Activated T-cell treated with anti-CD3 and anti-CD28 coated beads for 4 hours (primary cell): Measurements from ENCODE around the gene TRMT13.
A peak's percentile ranks its signal among the peaks of the same experiment; 100 is the strongest.

ENCODE experiments used
- DNase-seq: peaks from one replicate; pipeline ENCODE4 v3.0.0-alpha.2; 2020

Gene TRMT13

DNA sequence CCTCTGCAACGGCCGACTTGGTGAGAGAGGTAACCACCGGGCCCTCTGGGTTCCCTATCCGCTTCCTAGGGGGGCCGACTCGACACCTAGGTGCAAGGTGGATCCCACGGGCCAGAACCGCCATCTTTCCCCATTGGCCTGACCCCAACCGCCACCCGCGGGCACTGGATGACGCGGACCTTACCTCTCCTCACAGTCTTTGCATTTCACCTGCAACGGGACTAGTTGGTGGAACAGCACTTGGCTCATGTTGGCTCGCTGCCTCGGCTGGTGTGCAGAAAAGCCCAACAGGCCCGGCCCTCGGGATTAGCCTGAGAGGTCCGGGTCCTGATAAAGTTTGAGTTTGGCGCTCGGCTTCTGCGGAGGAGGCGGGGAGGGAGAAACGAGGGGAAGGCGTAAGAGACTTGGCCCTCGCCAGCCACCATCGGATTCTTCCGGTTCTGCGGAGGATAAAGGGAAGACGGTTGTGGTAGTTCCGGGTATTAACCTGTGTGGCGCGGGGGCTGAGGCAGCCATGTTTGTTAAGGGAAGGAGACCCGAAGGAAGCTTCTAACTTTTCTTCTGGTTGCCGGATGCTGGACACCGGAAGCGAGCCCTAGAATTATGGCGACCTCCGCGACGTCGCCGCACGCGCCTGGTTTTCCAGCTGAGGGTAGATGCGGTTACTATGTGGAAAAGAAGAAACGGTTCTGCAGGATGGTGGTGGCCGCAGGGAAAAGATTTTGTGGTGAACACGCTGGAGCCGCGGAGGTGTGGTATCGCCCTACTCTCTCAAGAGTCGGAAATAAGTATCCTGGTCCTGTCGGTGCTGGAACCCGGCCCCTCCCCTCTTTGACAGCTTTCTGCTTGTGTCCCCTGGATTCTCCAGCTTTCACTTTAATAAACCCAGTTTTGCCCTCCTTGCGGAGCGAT lies at the start of gene TRMT13, which contains the start of gene SASS6:
TRMT13 (plus strand) TSS at position 598 of the 912 bp plus-strand sequence; CDS start at position 604, 6 bp downstream.
SASS6 (minus strand) TSS at position 365 of the 912 bp plus-strand sequence; CDS start at position 249, 116 bp downstream.
- peak; percentile 89 for DNase-seq

GRCh38 chr1:100087396-100087795 lies 45.6 kb upstream of the TRMT13 start:
- no peak for DNase-seq

- no peak for DNase-seq
Measured at GRCh38 chr1:100089082-100089481, 43.9 kb upstream of the TRMT13 start.

DNA sequence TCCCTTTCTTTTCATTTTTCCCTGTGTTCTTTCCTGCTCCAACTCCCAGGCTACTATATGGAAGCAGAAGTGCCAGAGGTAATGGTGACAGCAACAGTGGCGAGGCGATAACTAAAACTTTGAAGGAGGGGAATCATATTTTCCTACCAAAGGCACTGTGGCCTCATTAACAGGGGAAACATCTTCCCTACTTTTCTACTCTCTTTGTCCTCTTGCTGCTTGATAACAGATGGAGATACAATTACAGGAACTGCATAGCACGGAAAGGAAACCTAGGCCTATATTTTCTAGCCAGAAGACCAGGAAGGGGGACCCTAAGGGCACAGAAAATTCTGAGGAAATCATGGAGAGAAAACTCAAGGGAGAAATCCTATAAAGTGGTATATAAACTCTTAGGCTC lies 42.5 kb upstream of the TRMT13 start:
- DNase-seq: no peak

- DNase-seq: no peak
Measured at GRCh38 chr1:100100202-100100601, 32.8 kb upstream of the TRMT13 start.

DNA sequence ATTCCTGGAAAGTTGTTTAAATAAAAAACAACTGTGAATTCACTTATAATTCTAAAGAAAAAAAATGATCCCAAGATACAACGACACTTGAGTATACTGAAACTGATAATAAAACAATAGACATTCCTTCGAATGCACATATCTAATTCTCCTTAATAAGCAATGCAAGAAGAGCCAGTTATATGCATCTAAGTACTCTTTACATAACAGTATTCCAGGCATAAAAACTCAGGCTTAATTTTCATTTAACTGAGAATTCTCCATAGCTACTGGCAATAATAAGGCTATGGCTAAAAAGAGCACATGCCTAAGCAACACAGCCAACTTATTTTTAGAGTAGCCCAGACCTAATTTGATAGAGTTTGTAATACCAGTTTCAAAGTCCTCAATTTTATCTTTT lies 31.4 kb upstream of the TRMT13 start:
- no peak for DNase-seq

DNA sequence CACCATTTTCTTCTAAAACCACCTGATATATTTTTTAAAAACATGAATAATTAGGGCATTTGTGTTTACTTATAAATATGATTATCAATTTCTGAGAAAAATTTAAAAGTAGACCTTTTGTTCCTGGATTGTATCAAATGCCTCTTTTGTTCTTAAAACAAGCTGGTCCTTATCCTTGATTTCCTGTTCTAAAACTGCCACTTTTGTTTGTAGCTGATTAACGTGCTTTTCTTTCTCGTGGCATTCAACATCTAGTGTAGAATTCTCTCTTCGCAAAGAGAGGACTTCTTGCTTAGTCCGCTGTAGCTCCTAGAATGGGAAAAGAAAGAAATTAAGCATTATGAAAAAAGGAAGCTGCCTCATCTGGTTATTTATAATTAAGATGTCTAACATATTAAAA lies 25.3 kb upstream of the TRMT13 start:
- DNase-seq: no peak

DNA sequence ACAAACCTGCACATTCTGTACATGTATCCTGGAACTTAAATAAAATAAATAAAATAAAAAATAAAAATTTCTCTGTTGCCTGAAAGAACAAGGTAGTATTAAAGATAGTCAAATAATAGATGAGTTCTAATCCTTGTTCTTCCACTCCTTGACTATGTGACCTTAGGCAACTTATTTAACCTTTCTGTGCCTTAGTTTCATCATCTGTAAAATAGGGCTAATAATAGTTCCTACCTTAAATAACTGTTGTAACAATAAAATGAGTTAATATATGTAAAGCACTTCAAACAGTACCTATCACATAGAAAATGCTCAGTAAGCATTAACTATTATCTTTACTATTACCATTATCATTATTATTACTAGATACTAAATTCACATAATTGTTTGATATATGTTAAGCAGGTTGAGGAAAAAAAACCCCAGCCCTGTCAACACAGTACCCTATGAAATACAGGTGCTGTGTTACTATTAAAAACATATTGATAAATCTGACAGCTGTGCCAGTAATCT lies 23.4 kb upstream of the TRMT13 start:
- DNase-seq: no peak

GRCh38 chr1:100115524-100115923 lies 17.4 kb upstream of the TRMT13 start:
- DNase-seq: no peak

GRCh38 chr1:100122177-100122576 lies 10.8 kb upstream of the TRMT13 start:
- no peak for DNase-seq

DNA sequence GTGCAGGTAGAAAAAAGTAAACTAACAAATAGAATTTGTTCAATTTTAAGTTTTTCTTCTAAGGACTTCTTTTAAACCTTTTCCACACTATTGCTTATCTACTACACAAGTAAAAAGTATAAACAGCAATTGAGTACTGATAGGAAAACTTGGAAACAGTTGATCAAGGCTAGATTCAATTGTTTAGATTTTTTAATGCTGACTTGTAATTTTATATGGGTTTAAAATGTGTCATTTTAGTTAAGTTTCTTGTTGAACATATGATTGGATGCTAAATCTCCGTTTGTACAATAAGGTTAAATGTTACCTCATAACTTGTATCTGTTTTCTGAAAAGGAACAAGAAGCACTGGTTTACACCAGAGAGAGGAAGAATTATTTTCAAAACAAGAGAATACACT lies 5.7 kb upstream of the TRMT13 start:
- DNase-seq: no peak

- DNase-seq: no peak
Measured at GRCh38 chr1:100130552-100131077, 2.3 kb upstream of the TRMT13 start.

GRCh38 chr1:100131623-100132022 lies 1.3 kb upstream of the TRMT13 start:
- no peak for DNase-seq

- no peak for DNase-seq
Measured at GRCh38 chr1:100134872-100135271, 1.9 kb downstream of the TRMT13 start.

GRCh38 chr1:100137602-100138001 lies 4.6 kb downstream of the TRMT13 start:
- DNase-seq: no peak

DNA sequence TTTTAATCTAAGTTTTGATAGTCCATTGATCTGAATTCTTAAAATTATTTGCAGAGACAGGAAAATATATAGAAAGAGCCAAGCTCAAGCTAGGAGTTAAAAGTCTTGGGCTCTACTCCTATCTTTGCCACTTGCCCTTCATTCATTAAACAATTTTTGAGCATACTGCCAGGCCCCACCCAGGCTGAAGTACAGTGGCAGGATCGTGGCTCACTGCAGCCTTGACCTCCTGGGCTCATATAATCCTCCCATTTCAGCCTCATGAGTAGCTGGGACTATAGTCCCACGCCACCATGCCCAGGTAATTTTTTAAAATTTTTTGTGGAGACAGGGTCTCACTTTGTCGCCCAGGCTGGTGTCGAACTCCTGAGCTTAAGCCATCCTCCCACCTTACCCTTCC lies 8.2 kb downstream of the TRMT13 start:
- DNase-seq: no peak

- no peak for DNase-seq
Measured at GRCh38 chr1:100142343-100142742, 9.4 kb downstream of the TRMT13 start.

- DNase-seq: no peak
Measured at GRCh38 chr1:100145116-100145515, 12.2 kb downstream of the TRMT13 start.

DNA sequence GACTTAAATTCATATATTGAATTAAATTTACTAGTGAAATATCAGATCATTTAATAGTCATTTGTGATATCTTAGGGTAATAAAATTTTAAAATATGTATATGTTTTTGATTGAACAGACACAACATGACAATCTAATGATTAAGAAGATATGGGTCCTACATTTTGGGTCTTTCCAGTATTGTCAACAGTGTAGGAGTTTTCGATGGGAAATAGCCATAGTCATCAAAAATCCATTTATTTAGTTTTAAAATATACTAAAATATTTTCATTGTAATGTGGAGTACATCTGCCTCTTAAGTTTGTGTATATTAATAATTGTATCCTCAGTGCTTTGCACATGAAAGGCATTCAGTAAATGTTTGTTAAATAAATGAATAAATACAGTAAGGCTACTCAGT lies 14.0 kb downstream of the TRMT13 start:
- no peak for DNase-seq

DNA sequence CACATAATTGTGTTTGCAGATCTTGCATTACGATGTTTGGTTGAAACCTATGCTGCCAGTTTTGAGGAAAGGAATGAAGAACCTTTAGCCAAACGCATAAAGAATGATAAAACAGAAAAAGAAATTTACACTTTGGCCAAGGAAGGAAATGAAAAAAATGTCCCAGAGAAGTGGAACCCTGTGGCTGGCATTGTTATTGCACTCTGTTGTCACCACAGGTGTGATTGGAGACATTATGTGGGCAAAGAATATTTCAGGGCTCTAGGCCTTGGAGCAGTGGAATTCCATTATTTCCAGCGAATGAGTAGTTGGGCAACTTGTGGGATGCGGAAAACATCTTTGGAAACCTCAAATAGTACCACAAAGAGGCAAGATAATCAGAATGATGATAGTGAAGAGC lies 14.9 kb downstream of the TRMT13 start:
- no peak for DNase-seq

- DNase-seq: no peak
Measured at GRCh38 chr1:100151679-100152078, 18.7 kb downstream of the TRMT13 start.

- no peak for DNase-seq
Measured at GRCh38 chr1:100152271-100152670, 19.3 kb downstream of the TRMT13 start.

- DNase-seq: no peak
Measured at GRCh38 chr1:100162881-100163280, 29.9 kb downstream of the TRMT13 start.

- no peak for DNase-seq
Measured at GRCh38 chr1:100164216-100164615, 31.3 kb downstream of the TRMT13 start.
